Loucy (cell line): Measurements from ENCODE around the gene CGREF1.
A peak's percentile ranks its signal among the peaks of the same experiment; 100 is the strongest.

Source experiments
- H2AFZ ChIP-seq: fragments of 200-600 bp; sonication (generic); 2 replicates; pipeline ENCODE4 v1.6.0; 2016; ENCODE audit warnings: antibody characterized with exemption, mild to moderate bottlenecking, low read length, moderate library complexity
- H3F3A ChIP-seq: fragments of 200-600 bp; 2 replicates; pipeline ENCODE4 v1.6.0; 2016; ENCODE audit warnings: antibody characterized with exemption, low read depth, mild to moderate bottlenecking
- H3K27me3 ChIP-seq: fragments of 200-600 bp; sonication (generic); 2 replicates; pipeline ENCODE4 v1.6.1; 2014; ENCODE audit warnings: low read length, mild to moderate bottlenecking; ENCODE audit not compliant: insufficient read depth, poor library complexity, severe bottlenecking
- H3K36me3 ChIP-seq: fragments of 200-600 bp; sonication (generic); 2 replicates; pipeline ENCODE4 v1.6.1; 2016; ENCODE audit warnings: low read length; ENCODE audit not compliant: insufficient read depth
- H3K4me1 ChIP-seq: fragments of 200-600 bp; sonication (generic); 2 replicates; pipeline ENCODE4 v1.5.1; 2014; ENCODE audit warnings: low read length, mild to moderate bottlenecking; ENCODE audit not compliant: insufficient read depth, poor library complexity, severe bottlenecking
- H3K4me2 ChIP-seq: fragments of 200-600 bp; sonication (generic); 2 replicates; pipeline ENCODE4 v1.6.0; 2014; ENCODE audit warnings: antibody characterized with exemption, low read length, low read depth, mild to moderate bottlenecking; ENCODE audit not compliant: poor library complexity, severe bottlenecking
- H3K4me3 ChIP-seq: fragments of 200-600 bp; sonication (generic); 2 replicates; pipeline ENCODE4 v1.5.1; 2014; ENCODE audit warnings: low read length, mild to moderate bottlenecking, mixed read lengths; ENCODE audit not compliant: poor library complexity, severe bottlenecking
- H3K79me2 ChIP-seq: fragments of 200-600 bp; sonication (generic); 2 replicates; pipeline ENCODE4 v1.6.1; 2014; ENCODE audit warnings: low read length; ENCODE audit not compliant: insufficient read depth
- H3K9ac ChIP-seq: fragments of 200-600 bp; sonication (generic); 2 replicates; pipeline ENCODE4 v1.6.0; 2014; ENCODE audit warnings: mild to moderate bottlenecking, low read depth, low read length, moderate library complexity; ENCODE audit not compliant: poor library complexity, severe bottlenecking
- H3K9me2 ChIP-seq: fragments of 200-600 bp; sonication (generic); replicated peaks from 2 replicates; pipeline ENCODE4 v1.6.1; 2016; ENCODE audit warnings: low read depth, low read length, mixed read lengths
- H3K9me3 ChIP-seq: fragments of 200-600 bp; sonication (generic); 2 replicates; pipeline ENCODE4 v1.6.1; 2014; ENCODE audit warnings: mild to moderate bottlenecking, antibody characterized with exemption, low read length, low read depth; ENCODE audit not compliant: insufficient read depth
- H4K20me1 ChIP-seq: fragments of 200-600 bp; sonication (generic); 2 replicates; pipeline ENCODE4 v1.6.0; 2014; ENCODE audit warnings: antibody characterized with exemption, low read length, mild to moderate bottlenecking; ENCODE audit not compliant: insufficient read depth, poor library complexity, severe bottlenecking
- EZH2phosphoT487 ChIP-seq: fragments of 200-600 bp; IDR thresholded peaks from 2 replicates; pipeline ENCODE4 v1.6.1; 2018; ENCODE audit warnings: antibody characterized with exemption, mild to moderate bottlenecking, moderate library complexity, borderline replicate concordance
- TF ChIP-seq, protein P1 (sequence below): fragments of 200-600 bp; sonication (generic); conservative IDR thresholded peaks from 2 replicates; pipeline ENCODE4 v1.5.1; 2014; ENCODE audit warnings: mild to moderate bottlenecking, antibody characterized with exemption, low read length

Gene CGREF1

DNA sequence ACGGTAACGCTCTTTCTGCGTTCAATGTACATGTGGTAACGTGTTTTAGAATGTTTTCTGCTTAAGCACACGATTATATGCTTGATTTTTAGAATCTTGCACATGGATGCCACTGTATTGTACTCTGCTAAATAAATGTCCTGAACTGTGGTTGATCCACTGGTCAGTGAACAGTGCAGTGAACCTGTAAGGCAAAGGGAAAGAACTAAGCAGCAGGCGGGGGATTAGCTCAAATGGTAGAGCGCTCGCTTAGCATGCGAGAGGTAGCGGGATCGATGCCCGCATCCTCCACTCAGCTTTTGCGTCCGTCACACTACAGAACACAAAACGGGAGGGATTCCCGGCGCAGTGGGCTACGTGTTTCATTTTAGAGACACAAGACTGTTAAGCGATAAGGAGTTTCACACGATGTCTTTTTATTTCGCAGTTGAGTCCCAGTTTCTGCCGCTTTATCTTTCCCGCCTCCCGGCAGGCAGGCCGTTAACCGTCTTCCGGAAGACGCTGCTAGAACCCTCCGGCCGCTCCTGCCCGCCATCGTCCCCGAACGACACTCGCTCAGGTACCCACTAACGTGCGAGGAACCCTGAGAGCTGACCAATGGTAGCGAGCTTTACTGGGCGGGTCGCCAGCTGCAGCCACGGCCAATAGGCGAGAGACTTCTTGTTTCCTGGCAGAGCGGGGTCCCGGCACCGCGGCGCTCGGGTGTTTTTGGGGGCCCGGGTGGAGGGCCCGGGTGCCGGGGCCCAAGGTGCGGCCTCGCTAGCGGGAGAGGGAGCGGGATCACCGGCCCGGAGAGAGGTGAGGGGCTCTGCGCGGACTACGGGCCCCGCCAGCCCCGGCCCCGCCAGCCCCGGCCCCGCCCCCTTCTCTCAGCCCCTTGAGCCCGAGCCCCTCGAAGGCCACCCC, 67.7 kb downstream of the CGREF1 start, which contains the start of gene AGBL5:
AGBL5 (plus strand) TSS at position 673 of the 906 bp plus-strand sequence. CDS start 1,291 bp downstream, outside the sequence.
- H3K9me2 ChIP-seq: no peaks in the 10 kb centered on the region
- H3K4me3 ChIP-seq: peak within 1 kb of the TSS; percentile 94
- TF ChIP-seq, protein P1, sequence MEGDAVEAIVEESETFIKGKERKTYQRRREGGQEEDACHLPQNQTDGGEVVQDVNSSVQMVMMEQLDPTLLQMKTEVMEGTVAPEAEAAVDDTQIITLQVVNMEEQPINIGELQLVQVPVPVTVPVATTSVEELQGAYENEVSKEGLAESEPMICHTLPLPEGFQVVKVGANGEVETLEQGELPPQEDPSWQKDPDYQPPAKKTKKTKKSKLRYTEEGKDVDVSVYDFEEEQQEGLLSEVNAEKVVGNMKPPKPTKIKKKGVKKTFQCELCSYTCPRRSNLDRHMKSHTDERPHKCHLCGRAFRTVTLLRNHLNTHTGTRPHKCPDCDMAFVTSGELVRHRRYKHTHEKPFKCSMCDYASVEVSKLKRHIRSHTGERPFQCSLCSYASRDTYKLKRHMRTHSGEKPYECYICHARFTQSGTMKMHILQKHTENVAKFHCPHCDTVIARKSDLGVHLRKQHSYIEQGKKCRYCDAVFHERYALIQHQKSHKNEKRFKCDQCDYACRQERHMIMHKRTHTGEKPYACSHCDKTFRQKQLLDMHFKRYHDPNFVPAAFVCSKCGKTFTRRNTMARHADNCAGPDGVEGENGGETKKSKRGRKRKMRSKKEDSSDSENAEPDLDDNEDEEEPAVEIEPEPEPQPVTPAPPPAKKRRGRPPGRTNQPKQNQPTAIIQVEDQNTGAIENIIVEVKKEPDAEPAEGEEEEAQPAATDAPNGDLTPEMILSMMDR: no peak
- TF ChIP-seq EZH2phosphoT487: no peak
- peaks cover 21% of the 10 kb centered on the region for H3K79me2 ChIP-seq
- peak within 1 kb of the TSS; percentile 88 for H3K9ac ChIP-seq
- H2AFZ ChIP-seq: peak within 1 kb of the TSS; percentile 92
- no peaks in the 10 kb centered on the region for H3K27me3 ChIP-seq
- peaks cover 25% of the 10 kb centered on the region for H3K4me1 ChIP-seq
- H3K9me3 ChIP-seq: no peaks in the 10 kb centered on the region
- H3F3A ChIP-seq: peaks cover 3% of the 10 kb centered on the region; the same call in 1 of the 2 replicates
- H4K20me1 ChIP-seq: no peaks in the 10 kb centered on the region
- peaks cover 26% of the 10 kb centered on the region; the same call in 1 of the 2 replicates for H3K36me3 ChIP-seq
- H3K4me2 ChIP-seq: peak within 1 kb of the TSS; percentile 91
